HUES6 (cell line): ENCODE data around the gene PTPN6.

ENCODE experiments used
- H3K27ac ChIP-seq: 2 replicates; pipeline ENCODE4 v1.7.0; 2013; ENCODE audit warnings: low read depth, mild to moderate bottlenecking, low read length, inconsistent platforms
- H3K27me3 ChIP-seq: 2 replicates; pipeline ENCODE4 v1.6.1; 2013; ENCODE audit warnings: low read length; ENCODE audit not compliant: control insufficient read depth, insufficient read depth
- H3K36me3 ChIP-seq: 2 replicates; pipeline ENCODE4 v1.6.1; 2013; ENCODE audit warnings: low read length; ENCODE audit not compliant: control insufficient read depth, insufficient read depth
- H3K4me1 ChIP-seq: 2 replicates; pipeline ENCODE4 v1.6.1; 2013; ENCODE audit warnings: low read length; ENCODE audit not compliant: control insufficient read depth, insufficient read depth
- H3K4me3 ChIP-seq: 2 replicates; pipeline ENCODE4 v1.5.1; 2013; ENCODE audit warnings: low read depth, low read length
- H3K9ac ChIP-seq: one replicate; pipeline ENCODE4 v1.6.1; 2013; ENCODE audit warnings: mild to moderate bottlenecking, low read length
- H3K9me3 ChIP-seq: 2 replicates; pipeline ENCODE4 v1.6.1; 2013; ENCODE audit warnings: low read depth, low read length; ENCODE audit not compliant: control insufficient read depth, insufficient read depth

The PTPN6 gene

DNA sequence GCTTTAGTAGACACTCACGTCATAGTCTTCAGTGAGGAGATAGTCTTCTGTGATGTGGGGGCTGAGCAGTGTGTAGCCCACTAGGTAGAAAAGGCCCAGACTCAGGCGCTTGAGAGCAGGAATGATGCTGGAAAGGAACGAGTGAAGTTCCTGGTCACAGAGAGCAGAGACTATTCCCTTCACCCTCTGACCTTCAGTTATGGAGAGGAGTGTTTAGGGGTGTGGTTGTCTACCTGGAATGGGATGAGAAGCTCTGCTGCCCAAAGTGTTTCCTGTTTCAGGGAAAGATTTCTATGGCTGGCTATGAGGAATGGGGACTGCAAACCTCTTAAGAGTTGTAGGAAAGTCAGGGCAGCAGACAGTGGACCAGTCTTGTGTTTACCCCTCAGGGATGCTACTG is 28.3 kb downstream of the PTPN6 start:
- Histone ChIP-seq H3K4me1 (no peaks in the 10 kb centered on the region), H3K27ac (no peak overlapping the region), H3K9me3 (no peaks in the 10 kb centered on the region), H3K4me3 (no peak overlapping the region), H3K9ac (no peak overlapping the region), H3K36me3 (peaks cover 83% of the 10 kb centered on the region), H3K27me3 (no peaks in the 10 kb centered on the region)

GRCh38 chr12:6980075-6980474 is 28.9 kb downstream of the PTPN6 start:
- no peaks in the 10 kb centered on the region for H3K27me3 ChIP-seq
- no peaks in the 10 kb centered on the region for H3K4me1 ChIP-seq
- no peak overlapping the region for H3K9ac ChIP-seq
- H3K9me3 ChIP-seq, result no peaks in the 10 kb centered on the region
- no peak overlapping the region for H3K27ac ChIP-seq
- no peak overlapping the region for H3K4me3 ChIP-seq
- H3K36me3 ChIP-seq, result peaks cover 77% of the 10 kb centered on the region

DNA sequence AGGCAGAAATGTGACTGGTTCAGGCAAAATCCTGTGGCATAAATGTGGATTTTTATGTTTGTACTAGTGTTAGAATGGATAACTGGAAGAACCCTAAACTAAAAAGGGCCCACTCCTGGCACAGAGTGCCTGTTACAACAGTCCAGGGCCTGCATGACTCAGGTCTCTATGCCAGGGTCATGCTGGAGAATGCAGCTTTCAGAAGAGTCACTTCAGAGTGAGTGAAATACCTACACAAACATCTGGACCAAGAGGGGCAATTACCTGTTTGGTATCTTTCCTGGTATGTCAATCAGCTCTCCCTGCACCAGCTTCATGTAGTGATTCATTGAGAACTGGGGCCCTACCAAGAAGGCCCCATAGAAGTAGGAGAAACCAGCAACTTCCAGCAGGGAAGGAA is 29.6 kb downstream of the PTPN6 start:
- Histone ChIP-seq H3K4me3 (no peak overlapping the region), H3K4me1 (no peaks in the 10 kb centered on the region), H3K27me3 (no peaks in the 10 kb centered on the region), H3K27ac (no peak overlapping the region), H3K9ac (no peak overlapping the region), H3K36me3 (peaks cover 70% of the 10 kb centered on the region), H3K9me3 (no peaks in the 10 kb centered on the region)

GRCh38 chr12:6981152-6982052 is 30.2 kb downstream of the PTPN6 start:
- no peaks in the 10 kb centered on the region for H3K9me3 ChIP-seq
- H3K27me3 ChIP-seq, result no peaks in the 10 kb centered on the region
- H3K36me3 ChIP-seq, result peaks cover 64% of the 10 kb centered on the region
- H3K4me1 ChIP-seq, result no peaks in the 10 kb centered on the region
- H3K4me3 ChIP-seq, result no peak overlapping the region
- no peak overlapping the region for H3K27ac ChIP-seq
- H3K9ac ChIP-seq, result no peak overlapping the region

- Histone ChIP-seq H3K27ac (no peak overlapping the region), H3K27me3 (no peaks in the 10 kb centered on the region), H3K36me3 (peaks cover 57% of the 10 kb centered on the region), H3K9ac (peak overlapping the region; percentile 33), H3K9me3 (no peaks in the 10 kb centered on the region), H3K4me1 (no peaks in the 10 kb centered on the region), H3K4me3 (no peak overlapping the region)
These were observed 31.4 kb downstream of the PTPN6 start for GRCh38 chr12:6982532-6982931.

GRCh38 chr12:6987956-6988553 is 36.9 kb downstream of the PTPN6 start:
- Histone ChIP-seq H3K36me3 (peaks cover 22% of the 10 kb centered on the region), H3K9ac (no peak overlapping the region), H3K27me3 (no peaks in the 10 kb centered on the region), H3K4me3 (no peak overlapping the region), H3K4me1 (no peaks in the 10 kb centered on the region), H3K27ac (no peak overlapping the region), H3K9me3 (no peaks in the 10 kb centered on the region)

- Histone ChIP-seq H3K36me3 (peaks cover 23% of the 10 kb centered on the region), H3K9ac (no peak overlapping the region), H3K27ac (no peak overlapping the region), H3K4me3 (no peak overlapping the region), H3K27me3 (no peaks in the 10 kb centered on the region), H3K9me3 (no peaks in the 10 kb centered on the region), H3K4me1 (no peaks in the 10 kb centered on the region; the same call in 1 of the 2 replicates)
These were observed 44.9 kb downstream of the PTPN6 start for GRCh38 chr12:6996040-6996441.

GRCh38 chr12:6998715-6999451 is 47.7 kb downstream of the PTPN6 start:
- Histone ChIP-seq H3K4me1 (no peaks in the 10 kb centered on the region; the same call in 1 of the 2 replicates), H3K4me3 (no peak overlapping the region), H3K27ac (no peak overlapping the region), H3K9me3 (no peaks in the 10 kb centered on the region), H3K36me3 (peaks cover 25% of the 10 kb centered on the region), H3K9ac (no peak overlapping the region), H3K27me3 (no peaks in the 10 kb centered on the region)

- Histone ChIP-seq H3K9ac (no peak overlapping the region), H3K27ac (no peak overlapping the region), H3K27me3 (no peaks in the 10 kb centered on the region), H3K4me3 (no peak overlapping the region), H3K4me1 (no peaks in the 10 kb centered on the region), H3K36me3 (peaks cover 23% of the 10 kb centered on the region), H3K9me3 (no peaks in the 10 kb centered on the region)
These were observed 50.9 kb downstream of the PTPN6 start for GRCh38 chr12:7001921-7002591.

DNA sequence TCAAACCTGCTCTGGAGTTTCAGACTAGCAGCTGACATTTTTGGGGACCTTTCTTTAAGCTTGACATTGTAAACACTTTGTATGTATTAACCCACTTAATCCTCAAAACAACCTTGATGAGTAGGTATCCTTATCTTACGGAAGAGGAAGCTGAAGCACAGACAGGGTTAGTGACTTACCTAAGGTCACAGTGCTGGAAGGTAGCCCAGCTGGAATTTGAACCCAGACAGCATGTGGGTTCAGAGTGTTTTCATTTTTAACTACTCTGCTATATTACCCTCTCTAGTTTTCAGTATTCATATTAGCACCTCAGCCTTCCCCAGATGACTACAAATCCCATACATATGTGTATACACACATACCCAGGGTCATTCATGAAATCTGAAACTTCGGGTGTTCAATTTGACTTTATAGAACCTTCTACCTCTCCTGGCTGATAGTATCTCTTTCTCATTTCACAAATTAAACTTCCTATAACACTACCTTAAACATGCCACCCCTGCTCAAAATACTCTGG is 53.2 kb downstream of the PTPN6 start:
- H3K36me3 ChIP-seq, result peaks cover 5% of the 10 kb centered on the region; the same call in 1 of the 2 replicates
- no peaks in the 10 kb centered on the region for H3K4me1 ChIP-seq
- H3K27me3 ChIP-seq, result no peaks in the 10 kb centered on the region
- no peak overlapping the region for H3K4me3 ChIP-seq
- H3K9me3 ChIP-seq, result no peaks in the 10 kb centered on the region
- no peak overlapping the region for H3K27ac ChIP-seq
- no peak overlapping the region for H3K9ac ChIP-seq
